Activated CD8-positive, alpha-beta memory T cell treated with anti-CD3 and anti-CD28 coated beads for 36 hours (primary cell): ENCODE results near the gene CTSL. TPM values are rescaled to one million over a fixed set of nuclear protein-coding genes. Genes with fewer than 3 reads are reported as not detected.

ENCODE experiments used
- total RNA-seq, 2 experiments: library from RNA; stranded (reverse); gene quantifications; one replicate each; pipeline ENCODE4 v1.2.3, GENCODE V29; 2021

Gene CTSL
- total RNA-seq, 2 experiments from 2014 or later, result 1.8 to 1.9 TPM

Other genes with a start within 250 kb of the CTSL start
- gene DAPK1, start 228.3 kb upstream of the CTSL start, total RNA-seq, result 1 to 10 TPM; 3.2 to 3.6 TPM
- gene SPATA31E1, start 156.8 kb downstream of the CTSL start, total RNA-seq, result not detected
- gene SPATA31C1, start 191.8 kb downstream of the CTSL start, total RNA-seq, result not detected
- 1 to 10 TPM; 2.5 to 4.3 TPM for gene CDK20, start 248.4 kb downstream of the CTSL start, total RNA-seq